Gastroesophageal sphincter (tissue), 4 donors: ENCODE data around the gene SNUPN. TPM values are rescaled to one million over a fixed set of nuclear protein-coding genes. Genes with fewer than 3 reads are reported as not detected.

Source experiments
- ATAC-seq: fragments of 150-250 bp; one replicate; pipeline ENCODE4 v1.9.1; 2016; ENCODE audit warnings: mild to moderate bottlenecking, moderate library complexity
- H3K27ac ChIP-seq, 4 donors: fragments of 200-600 bp; sonication (generic) in 3 of 4; 1 replicate in 3 of 4; 2 replicates in 1 of 4; pipeline ENCODE4 v1.5.1; 2016 to 2019
- H3K27me3 ChIP-seq: fragments of 200-600 bp; sonication (generic); one replicate; pipeline ENCODE4 v1.5.1; 2019
- H3K36me3 ChIP-seq, 2 donors: fragments of 200-600 bp; sonication (generic); one replicate each; pipeline ENCODE4 v1.5.1; 2019; ENCODE audit warnings: control low read depth in 1 of 2
- H3K4me1 ChIP-seq, 3 donors: fragments of 200-600 bp; sonication (generic); 1 replicate in 2 of 3; 2 replicates in 1 of 3; pipeline ENCODE4 v1.5.1; 2016 to 2019; ENCODE audit warnings: control low read depth in 2 of 3
- H3K4me3 ChIP-seq, 2 donors: fragments of 200-600 bp; sonication (generic); one replicate each; pipeline ENCODE4 v1.5.1; 2019; ENCODE audit warnings: mild to moderate bottlenecking in 1 of 2, moderate library complexity in 1 of 2
- H3K9me3 ChIP-seq, 3 donors: fragments of 200-600 bp; sonication (generic); one replicate each; pipeline ENCODE4 v1.5.1; 2017 to 2019; ENCODE audit warnings: control low read depth in 2 of 3
- EP300 ChIP-seq: sonication (generic); formaldehyde crosslinking; IDR thresholded peaks from one replicate; pipeline ENCODE4 v1.6.1; 2017; ENCODE audit warnings: antibody characterized with exemption, mild to moderate bottlenecking
- POLR2A ChIP-seq, 2 donors: fragments of 450-650 bp; IDR thresholded peaks; one replicate each; pipeline ENCODE4 v1.6.1; 2017; ENCODE audit warnings: antibody characterized with exemption in 2 of 2, mild to moderate bottlenecking in 2 of 2, moderate library complexity in 1 of 2
- POLR2AphosphoS5 ChIP-seq: sonication (generic); formaldehyde crosslinking; IDR thresholded peaks from one replicate; pipeline ENCODE4 v1.6.1; 2017; ENCODE audit warnings: antibody characterized with exemption
- WGBS, 2 donors: methylation state at CpG; one replicate each; pipeline ENCODE4 v1.1.5; 2018; ENCODE audit warnings: low coverage in 1 of 2; 5-methylcytosine and 5-hydroxymethylcytosine counted together
- total RNA-seq, 4 donors: library from RNA; depleted of rRNA; stranded (reverse); fragments of >200 nt; gene quantifications; one replicate each; pipeline ENCODE4 v1.1.0, GENCODE V29; 2016
- TF ChIP-seq, protein P1 (sequence below), 4 experiments: fragments of 200-600 bp in 2 of 4; fragments of 450-650 bp in 2 of 4; sonication (generic) in 1 of 4; IDR thresholded peaks; one replicate each; pipeline ENCODE4 v1.5.1; 2017 to 2019; ENCODE audit warnings: antibody characterized with exemption in 4 of 4, mild to moderate bottlenecking in 2 of 4, moderate library complexity in 2 of 4

SNUPN gene
- total RNA-seq, 4 donors from 2014 or later, result 18.6 to 27.3 (median 21.0) TPM

DNA sequence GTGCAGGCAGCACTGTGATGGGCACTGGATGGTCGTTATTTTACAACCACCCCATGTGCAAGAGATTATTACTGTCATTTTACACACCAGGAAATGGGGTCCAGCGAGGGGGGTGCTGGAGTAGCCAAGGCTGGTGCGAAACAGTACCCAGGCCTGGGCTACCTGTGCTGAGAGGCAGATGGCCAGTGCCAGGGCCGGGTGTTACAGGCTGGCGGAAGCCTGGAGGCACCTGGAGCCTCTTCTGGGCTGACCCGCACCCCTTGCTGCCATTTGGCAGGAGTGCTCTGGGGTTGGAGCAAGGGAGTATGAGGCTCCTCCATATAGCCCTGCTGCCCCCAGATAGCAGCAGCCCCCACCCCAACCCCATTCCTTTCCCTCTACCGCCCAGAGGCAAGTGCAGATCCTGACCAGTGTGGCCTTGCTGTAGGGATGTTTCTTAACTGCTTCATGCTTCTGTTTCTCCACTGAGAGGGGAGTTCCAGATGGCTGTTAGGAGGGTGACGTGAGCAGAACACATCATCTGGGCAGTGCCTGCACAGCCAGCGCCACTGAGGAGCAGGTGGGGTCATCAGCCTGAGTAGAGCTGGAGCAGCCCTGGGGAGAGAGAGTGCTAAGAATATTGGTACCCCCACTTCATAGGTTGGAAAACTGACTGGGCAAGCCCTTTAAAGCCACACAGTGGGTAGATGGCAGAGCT lies 37.4 kb upstream of the SNUPN start:
- H3K9me3 ChIP-seq, result no peaks in the 10 kb centered on the region
- H3K4me1 ChIP-seq, result peaks cover 5 to 69% (median 53%) of the 10 kb centered on the region in 3 donors
- TF ChIP-seq, protein P1, sequence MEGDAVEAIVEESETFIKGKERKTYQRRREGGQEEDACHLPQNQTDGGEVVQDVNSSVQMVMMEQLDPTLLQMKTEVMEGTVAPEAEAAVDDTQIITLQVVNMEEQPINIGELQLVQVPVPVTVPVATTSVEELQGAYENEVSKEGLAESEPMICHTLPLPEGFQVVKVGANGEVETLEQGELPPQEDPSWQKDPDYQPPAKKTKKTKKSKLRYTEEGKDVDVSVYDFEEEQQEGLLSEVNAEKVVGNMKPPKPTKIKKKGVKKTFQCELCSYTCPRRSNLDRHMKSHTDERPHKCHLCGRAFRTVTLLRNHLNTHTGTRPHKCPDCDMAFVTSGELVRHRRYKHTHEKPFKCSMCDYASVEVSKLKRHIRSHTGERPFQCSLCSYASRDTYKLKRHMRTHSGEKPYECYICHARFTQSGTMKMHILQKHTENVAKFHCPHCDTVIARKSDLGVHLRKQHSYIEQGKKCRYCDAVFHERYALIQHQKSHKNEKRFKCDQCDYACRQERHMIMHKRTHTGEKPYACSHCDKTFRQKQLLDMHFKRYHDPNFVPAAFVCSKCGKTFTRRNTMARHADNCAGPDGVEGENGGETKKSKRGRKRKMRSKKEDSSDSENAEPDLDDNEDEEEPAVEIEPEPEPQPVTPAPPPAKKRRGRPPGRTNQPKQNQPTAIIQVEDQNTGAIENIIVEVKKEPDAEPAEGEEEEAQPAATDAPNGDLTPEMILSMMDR (IDR thresholded peaks at IDR 0.05), result no peak
- TF ChIP-seq EP300, result no peak
- no peak for TF ChIP-seq POLR2A (IDR thresholded peaks at IDR 0.05)
- TF ChIP-seq POLR2AphosphoS5, result no peak
- WGBS, 2 donors, result 78 to 100% methylated on average over 1 to 4 of the region's 9 CpGs
- peaks cover 0 to 32% of the 10 kb centered on the region in 2 donors for H3K36me3 ChIP-seq
- H3K27ac ChIP-seq, result peak overlapping the region in 3 of 4 donors; percentile 85 to 91 (median 86)
- no peak overlapping the region for H3K4me3 ChIP-seq
- no peaks in the 10 kb centered on the region for H3K27me3 ChIP-seq
- no peak for ATAC-seq

DNA sequence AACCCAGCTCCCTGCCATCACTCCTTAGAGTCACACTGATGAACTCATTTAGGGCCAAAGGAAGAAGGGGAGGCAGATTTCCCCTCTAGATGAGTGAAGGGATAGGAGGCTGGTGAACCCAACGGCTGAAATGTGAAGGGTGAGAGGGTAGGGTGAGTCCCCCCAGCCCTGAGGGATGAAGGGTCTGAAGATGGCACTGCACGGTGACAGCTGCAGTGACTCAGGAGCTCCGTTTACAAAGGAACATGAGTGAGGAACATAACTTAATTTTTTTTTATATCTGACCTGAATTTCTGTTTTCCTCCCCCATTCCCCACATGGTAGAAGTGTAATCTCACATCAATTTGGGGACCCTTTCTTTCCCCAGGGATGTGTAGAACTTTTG lies 36.2 kb upstream of the SNUPN start:
- no peaks in the 10 kb centered on the region for H3K27me3 ChIP-seq
- WGBS, 2 donors, result 52 to 80% methylated on average over 1 to 3 of the region's 3 CpGs
- H3K4me1 ChIP-seq, result peaks cover 5 to 64% (median 42%) of the 10 kb centered on the region in 3 donors
- peak overlapping the region; percentile 85 to 91 (median 88) for H3K27ac ChIP-seq
- H3K4me3 ChIP-seq, result peak overlapping the region in 1 of 2 donors; percentile 18
- no peaks in the 10 kb centered on the region for H3K9me3 ChIP-seq
- peaks cover 0 to 45% of the 10 kb centered on the region in 2 donors for H3K36me3 ChIP-seq
- TF ChIP-seq, protein P1 (IDR thresholded peaks at IDR 0.05), result no peak
- TF ChIP-seq EP300 (no peak), POLR2AphosphoS5 (no peak), POLR2A (IDR thresholded peaks at IDR 0.05) (no peak)
- no peak for ATAC-seq

DNA sequence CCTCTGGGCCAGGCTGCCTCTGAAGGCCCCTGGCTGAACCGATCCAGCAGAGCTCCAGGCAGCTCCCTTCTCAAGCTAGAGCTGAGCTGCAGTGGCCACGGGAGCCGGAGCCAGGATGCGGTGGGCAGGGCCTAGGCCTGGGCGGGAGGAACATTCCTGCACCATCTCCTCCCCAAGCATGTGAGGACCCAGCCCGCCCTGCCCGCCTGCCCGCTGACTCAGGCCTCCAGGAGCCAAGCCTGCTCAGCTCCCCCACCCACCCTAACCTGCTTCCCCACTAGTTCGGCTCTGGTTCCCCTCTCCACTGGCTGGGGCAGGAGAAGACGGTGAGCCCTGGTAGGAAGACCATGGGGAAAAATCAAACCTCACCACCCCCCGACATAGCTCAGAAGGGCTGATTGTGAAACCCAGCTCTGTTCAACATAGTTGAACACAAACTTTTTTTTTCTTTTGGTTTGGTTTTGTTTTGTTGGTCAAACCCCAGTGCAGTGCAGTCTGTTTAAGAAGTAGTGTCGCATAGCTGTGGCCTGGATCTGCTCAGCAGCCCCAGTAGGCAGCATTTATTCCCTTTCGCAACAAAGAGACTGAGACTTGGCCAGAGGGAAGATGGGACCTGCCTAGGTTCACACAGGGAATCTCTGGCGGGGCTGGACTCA lies 35.7 kb upstream of the SNUPN start:
- TF ChIP-seq POLR2A (IDR thresholded peaks at IDR 0.05), result peak; percentile 43 to 44
- no peak for TF ChIP-seq EP300
- peak; percentile 76 for TF ChIP-seq POLR2AphosphoS5
- TF ChIP-seq, protein P1 (IDR thresholded peaks at IDR 0.05), result peak in 1 of 4 experiments; percentile 10
- H3K36me3 ChIP-seq, result peaks cover 0 to 50% of the 10 kb centered on the region in 2 donors
- 33 to 44% methylated on average over 3 to 6 of the region's 14 CpGs for WGBS, 2 donors
- no peaks in the 10 kb centered on the region for H3K27me3 ChIP-seq
- peak overlapping the region in 1 of 2 donors; percentile 18 for H3K4me3 ChIP-seq
- peaks cover 5 to 64% (median 37%) of the 10 kb centered on the region in 3 donors for H3K4me1 ChIP-seq
- peak overlapping the region; percentile 85 to 91 (median 88) for H3K27ac ChIP-seq
- H3K9me3 ChIP-seq, result no peaks in the 10 kb centered on the region
- ATAC-seq, result peak; percentile 95

DNA sequence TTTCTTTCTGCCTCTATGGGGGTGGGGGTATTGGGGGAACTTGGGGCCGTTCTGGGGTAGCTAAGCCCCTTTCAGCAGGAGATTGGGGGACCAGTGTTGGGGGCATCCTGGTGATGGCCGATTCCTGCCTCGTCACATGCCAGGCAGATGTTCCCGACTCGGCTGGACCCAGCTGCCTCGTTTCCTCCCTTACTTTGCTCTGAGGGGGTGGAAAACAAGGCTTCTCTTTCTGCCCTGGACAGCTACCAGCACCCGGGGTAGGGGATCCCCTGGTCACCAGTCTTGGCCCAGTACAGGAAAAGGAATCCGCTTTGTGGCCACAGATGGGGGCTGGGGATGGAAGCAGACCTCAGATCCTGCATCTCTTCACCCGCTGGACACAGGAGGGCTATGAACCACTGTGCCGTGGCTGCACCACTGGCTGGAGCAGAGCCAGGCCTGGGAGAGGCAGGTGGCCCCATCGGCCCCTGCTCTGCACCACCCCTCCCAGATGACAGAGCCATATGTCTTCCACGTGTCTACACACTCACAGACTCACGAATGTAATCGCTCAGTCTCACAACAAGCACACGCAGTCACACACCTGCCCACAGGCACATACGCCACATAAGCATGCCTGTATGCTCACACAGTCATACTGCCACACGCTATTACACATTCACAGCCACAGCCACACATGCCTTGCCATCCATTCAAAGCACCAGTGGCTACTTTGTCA lies 34.6 kb upstream of the SNUPN start:
- H3K36me3 ChIP-seq, result peaks cover 0 to 60% of the 10 kb centered on the region in 2 donors
- no peaks in the 10 kb centered on the region for H3K27me3 ChIP-seq
- ATAC-seq, result no peak
- TF ChIP-seq EP300, result no peak
- no peak for TF ChIP-seq POLR2AphosphoS5
- no peak for TF ChIP-seq POLR2A (IDR thresholded peaks at IDR 0.05)
- TF ChIP-seq, protein P1 (IDR thresholded peaks at IDR 0.05), result no peak
- peaks cover 5 to 70% (median 36%) of the 10 kb centered on the region in 3 donors for H3K4me1 ChIP-seq
- WGBS, 2 donors, result 70 to 89% methylated on average over 3 to 10 of the region's 17 CpGs
- peak overlapping the region; percentile 85 to 91 (median 88) for H3K27ac ChIP-seq
- H3K4me3 ChIP-seq, result no peak overlapping the region
- H3K9me3 ChIP-seq, result no peaks in the 10 kb centered on the region
